Esophagus mucosa (tissue), 1 donor: ENCODE data around the gene STK38L. TPM values are rescaled to one million over a fixed set of nuclear protein-coding genes. Genes with fewer than 3 reads are reported as not detected.

Source experiments
- ATAC-seq: fragments of 200-7000 bp; cut with Tn5 transposase; one replicate; pipeline ENCODE4 v1.9.1; 2020
- total RNA-seq: library from RNA; stranded (reverse); gene quantifications from one replicate; pipeline ENCODE4 v1.2.4, GENCODE V29; 2023
- donor health status: DM: yes; HTN: yes; CAD: no.

STK38L gene
- total RNA-seq, 1 donor from 2014 or later, result 27.2 TPM

DNA sequence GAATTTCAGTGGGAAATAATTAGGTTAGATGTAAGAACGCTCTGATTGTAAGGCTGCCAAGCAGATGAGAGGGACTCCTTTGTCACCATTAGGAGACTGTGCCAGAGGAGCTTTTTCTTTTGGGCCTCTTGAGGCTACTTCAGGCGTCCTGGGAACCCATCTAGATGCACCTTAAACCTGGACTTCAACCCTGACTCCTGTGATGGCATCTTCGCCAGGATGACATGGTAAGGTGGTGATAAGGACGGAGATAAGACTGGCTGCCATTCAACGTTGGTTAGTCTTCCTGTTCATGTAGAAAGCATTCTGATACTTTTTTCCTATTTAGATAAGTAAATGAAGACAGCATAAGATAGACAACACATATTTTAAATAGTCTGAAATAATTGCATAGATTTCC, 36.3 kb downstream of the STK38L start:
- no peak for ATAC-seq

DNA sequence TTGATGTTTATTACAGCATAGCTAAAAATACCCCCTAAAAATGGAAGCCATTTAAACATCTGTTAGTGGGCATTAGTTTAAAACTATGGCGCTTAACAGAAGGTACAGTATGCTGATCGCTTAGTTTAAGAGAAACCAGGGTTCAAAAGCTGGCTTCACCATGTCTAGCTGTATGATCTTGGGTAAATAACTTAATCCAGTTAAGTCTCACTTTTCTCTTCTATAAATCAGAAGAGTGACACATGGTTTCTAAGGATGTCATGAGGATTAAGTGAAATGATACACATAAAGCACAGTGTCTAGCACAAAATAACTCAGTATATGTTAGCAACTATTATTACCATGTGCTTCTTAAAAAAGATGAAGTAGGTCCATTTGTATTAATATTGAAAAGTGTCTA, 38.7 kb downstream of the STK38L start:
- ATAC-seq, result peak; percentile 64

DNA sequence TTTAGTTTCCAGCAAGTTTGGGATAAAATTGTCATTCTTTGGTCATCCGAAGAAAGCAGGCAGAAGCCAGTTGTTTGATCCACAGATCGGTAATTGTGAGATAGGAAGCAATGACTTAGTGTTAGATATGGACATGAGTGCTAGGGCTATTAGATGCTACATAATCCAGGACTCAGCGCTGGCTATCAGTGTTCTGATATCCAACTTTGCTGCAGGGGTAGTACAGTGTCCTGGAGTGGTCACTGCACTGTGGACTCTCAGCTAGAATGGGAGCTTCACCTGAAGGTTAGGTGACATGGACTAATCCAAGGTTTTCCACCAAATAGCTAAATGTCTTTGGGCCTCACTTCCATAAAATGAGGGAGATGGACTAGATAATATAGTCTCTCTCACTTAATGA, 39.9 kb downstream of the STK38L start:
- ATAC-seq, result no peak

DNA sequence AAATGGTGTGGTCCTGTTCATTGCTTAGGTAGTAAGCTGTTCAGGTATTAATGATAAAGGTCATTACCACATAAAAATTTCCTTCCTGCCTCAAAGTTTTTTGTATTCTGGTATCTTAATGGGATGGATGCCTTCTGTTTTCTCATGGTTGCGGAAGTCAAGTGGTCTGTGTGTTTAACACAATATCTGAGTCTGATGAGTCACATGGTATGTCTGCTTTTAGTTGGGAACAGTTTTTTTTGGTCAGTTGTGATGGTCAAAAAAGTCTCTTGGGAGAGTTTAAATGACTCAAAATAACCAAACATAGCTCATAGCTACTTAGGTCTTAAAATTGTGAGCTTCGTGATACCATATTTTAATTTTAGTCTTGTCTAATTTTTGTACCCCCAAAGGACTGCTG, 40.7 kb downstream of the STK38L start:
- ATAC-seq, result no peak

DNA sequence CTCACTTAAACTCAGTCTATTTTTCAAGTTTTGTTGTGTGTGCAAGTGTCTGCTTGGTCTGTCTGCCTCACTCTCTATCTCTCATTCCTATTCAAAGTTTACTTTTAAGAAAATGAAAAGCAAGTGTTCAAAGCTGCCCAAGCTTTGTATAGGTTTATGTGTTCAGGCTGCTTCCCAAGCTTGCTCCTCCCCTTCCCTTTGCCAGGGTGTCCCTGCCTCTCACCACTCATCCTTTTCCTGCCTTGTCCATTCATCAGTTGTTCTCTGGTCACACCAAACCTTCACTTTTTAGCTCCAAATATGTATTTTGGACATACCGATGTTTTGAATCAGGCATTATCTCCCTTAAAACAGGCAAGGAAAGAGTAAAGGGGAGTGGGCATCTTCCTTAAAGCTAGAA, 41.3 kb downstream of the STK38L start:
- ATAC-seq, result no peak

- ATAC-seq, result no peak
Observed at GRCh38 chr12:27289414-27289813, 45.3 kb downstream of the STK38L start.

- ATAC-seq, result no peak
Observed at GRCh38 chr12:27290501-27291168, 46.5 kb downstream of the STK38L start.

GRCh38 chr12:27291862-27292261, 47.8 kb downstream of the STK38L start:
- ATAC-seq, result no peak

- no peak for ATAC-seq
Observed at GRCh38 chr12:27292718-27293117, 48.6 kb downstream of the STK38L start.

DNA sequence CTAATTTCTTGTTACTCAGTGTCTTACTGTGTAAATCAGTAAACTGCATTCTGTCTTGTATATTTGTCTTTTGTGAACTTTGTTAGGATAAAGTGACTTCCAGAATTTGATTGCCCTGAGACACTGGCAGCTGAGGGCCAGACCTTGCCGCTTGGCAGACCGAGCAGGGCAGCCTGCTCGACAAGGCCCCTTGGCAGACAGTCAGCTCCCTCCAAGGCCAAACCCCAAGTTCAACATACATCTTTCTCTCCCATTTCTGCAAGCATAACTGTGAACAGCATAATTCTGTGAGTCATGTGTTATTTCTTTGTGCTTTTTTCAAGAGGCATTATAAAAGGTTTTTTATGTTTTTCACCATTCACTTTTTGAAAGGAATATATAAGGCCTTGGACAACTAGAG, 49.4 kb downstream of the STK38L start:
- ATAC-seq, result peak; percentile 55

DNA sequence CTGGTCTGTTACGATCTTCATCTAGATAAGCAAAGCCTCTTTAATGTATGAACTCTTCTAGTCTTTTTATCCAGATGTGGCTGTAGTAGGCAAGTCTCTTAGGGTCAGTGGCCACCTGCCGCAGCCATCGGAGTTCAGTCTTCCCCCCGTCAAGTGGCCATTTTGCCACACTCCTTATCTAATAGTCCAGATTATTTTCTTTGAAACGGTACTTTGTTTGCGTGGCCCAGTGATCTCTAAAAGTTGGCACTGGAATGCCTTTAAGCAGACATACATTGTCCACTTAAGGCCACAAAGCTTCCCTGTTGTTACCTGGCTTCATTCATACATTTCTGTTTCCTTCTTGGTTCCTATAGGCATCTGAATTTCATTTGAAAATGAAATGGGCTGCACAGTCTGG, 52.6 kb downstream of the STK38L start:
- ATAC-seq, result no peak

GRCh38 chr12:27297566-27297965, 53.5 kb downstream of the STK38L start:
- no peak for ATAC-seq

DNA sequence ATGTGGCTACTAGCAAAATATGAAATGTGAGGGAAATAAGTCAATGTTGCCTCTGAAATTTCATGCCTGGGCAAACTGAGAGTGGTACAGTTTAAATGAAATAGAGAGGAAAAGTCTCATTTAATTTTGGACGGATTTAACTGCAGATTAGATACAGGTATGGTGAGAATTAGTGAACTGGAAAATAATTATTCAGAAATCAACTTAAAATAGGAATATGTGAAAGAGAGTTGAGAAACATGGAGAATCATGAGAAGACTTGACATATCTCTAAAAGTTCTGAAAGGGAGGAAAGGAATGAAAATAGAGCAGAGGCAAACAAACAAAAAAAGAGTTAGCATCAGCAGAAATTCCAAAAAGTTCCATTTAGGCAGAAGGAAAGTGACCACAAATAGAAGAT, 55.0 kb downstream of the STK38L start:
- ATAC-seq, result no peak

DNA sequence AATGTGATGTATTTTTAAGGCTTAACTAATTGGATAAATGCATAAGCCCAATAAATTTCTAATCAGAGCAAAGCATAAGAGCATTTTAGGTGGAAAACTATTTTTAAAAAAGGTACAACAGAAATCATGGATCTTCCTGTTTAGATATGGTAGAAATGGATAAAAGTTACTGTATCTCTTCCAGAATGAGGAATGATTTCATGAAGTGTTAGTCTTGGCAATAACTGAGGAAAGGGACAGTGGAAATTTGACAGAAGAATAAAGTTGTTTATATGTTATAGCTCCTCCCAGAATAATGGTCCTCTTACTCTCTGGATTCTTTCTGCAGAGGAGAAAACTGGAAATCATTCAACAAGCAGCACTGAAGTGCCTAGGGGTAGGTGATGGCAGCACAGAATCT, 56.1 kb downstream of the STK38L start:
- ATAC-seq, result no peak

DNA sequence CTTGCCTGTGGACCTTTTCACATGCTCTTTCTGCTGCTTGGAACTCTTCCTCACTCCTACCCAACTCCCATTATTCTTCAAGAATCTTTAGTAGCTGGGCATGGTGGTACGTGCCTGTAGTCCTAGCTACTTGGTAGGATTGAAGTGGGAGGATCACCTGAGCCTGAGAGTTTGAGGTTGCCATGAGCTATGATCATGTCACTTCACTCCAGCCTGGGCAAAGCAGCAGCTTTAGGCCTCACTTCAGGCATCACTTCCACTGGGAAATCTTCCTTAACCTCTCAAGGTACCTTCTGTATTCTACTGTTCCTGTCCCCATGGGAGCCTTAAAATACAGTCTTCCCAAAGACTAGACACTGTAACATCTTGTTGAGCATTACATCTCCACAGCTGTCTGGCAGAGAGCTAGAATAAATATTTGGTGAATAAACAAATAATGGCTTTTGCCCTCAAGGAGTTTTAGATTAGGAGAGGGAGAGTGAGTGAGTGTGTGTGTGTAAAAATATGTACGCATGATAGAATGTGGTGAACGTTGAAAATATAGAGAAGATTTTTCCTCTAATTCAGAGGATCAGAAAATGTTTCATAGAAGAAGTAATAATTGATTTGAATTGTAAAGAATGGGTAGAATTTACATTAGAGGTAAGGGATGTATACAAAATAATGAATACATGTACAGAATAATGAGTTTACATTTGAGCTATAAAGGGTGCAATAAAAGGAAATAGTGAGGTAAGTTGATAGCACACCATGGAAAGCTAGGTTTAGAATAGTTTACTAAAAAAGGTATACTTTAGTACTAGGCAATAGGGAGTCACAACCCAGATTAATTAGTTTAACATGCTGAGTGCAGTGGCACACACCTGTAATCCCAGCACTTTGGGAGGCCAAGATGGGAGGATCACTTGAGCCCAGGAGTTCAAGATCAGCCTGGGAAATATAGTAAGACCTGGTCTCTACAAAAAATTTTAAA, 59.3 kb downstream of the STK38L start:
- no peak for ATAC-seq

DNA sequence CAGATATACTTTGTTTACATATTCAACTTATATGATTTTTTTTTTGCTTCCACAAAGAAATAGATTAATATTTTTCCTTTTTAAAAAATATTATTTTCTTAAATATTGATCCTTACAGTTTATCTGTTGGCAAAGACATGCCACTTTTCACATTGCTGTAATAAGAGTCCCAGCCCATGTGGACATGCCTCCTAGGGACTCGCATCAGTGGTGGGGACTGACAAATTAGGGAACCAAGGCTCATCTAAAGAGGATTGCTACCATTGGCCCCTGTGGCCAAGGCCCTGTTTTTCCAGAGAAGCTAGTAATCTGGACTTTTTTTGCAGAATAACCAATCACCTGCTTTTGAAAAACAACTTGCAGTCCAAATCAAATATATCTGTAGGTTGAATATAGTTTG, 60.8 kb downstream of the STK38L start:
- no peak for ATAC-seq

- no peak for ATAC-seq
Observed at GRCh38 chr12:27305673-27306456, 61.8 kb downstream of the STK38L start.

GRCh38 chr12:27309293-27309994, 65.4 kb downstream of the STK38L start:
- no peak for ATAC-seq

DNA sequence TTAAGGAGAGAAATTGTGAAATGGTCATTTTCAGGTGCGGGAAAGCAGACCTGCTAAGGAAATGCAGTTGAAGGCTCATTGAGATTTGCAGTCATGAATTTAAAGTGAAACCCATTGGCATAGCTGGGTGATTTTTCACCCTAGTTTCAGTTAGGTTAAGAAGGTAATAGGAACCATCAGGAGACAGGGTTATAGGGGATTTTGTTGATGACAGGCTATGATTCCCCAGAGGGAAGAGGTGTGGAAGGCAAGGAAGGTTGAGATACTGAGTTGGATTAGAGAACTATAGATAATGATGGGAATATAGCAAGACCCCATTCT, 65.9 kb downstream of the STK38L start:
- ATAC-seq, result no peak

DNA sequence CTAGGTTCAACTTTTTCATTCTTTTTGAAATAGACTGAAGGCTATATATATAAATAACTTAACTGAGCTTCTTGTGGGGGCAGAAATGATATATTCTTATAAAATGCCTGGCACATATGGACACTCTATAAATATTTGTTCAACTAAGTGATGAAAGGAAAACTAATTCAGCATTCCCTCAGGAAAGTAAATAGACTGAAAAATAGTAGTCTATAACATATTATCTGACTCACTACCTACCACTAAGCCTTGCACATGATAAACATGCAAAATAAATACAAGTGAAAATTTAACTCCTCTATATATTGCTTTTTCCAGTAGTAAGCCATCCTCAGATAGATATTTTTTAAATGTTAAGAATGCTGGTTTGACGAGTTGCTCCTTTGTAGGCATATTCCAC, 72.9 kb downstream of the STK38L start:
- ATAC-seq, result no peak

GRCh38 chr12:27319409-27319808, 75.3 kb downstream of the STK38L start:
- ATAC-seq, result no peak

GRCh38 chr12:27319848-27320247, 75.8 kb downstream of the STK38L start:
- no peak for ATAC-seq

- no peak for ATAC-seq
Observed at GRCh38 chr12:27324530-27324929, 80.4 kb downstream of the STK38L start.
